ENCODE data around the gene RANBP10.
A peak's percentile ranks its signal among the peaks of the same experiment; 100 is the strongest.

- TF ChIP-seq CTCF (IDR thresholded peaks at IDR 0.05) (no peak), POLR2AphosphoS5 (IDR thresholded peaks at IDR 0.05) (peak; percentile 32)
Observed at GRCh38 chr16:67779256-67780014, 26.9 kb downstream of the RANBP10 start.
